Measurements from ENCODE around the gene MLN.

The MLN gene

GRCh38 chr6:33771146-33772081 is 32.4 kb downstream of the MLN start:
- peak; percentile 97 for DNase-seq (ENCODE audit: low read depth)

DNA sequence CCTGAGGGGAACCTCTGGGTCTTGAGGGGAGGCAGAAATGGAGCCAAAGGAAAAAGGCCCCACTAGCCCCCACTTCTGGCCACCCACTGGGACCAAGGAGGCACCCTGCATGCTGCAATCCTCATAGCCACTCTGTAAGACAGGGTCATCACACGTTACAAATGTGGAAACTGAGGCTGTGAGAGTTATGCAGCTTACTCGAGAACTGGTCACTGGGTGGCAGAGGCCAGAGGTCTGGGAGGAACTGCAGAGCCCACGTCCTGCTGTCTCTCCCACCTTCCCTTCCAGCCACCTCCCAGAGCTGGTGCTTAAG is 33.0 kb downstream of the MLN start:
- no peak for DNase-seq (ENCODE audit: low read depth)

DNA sequence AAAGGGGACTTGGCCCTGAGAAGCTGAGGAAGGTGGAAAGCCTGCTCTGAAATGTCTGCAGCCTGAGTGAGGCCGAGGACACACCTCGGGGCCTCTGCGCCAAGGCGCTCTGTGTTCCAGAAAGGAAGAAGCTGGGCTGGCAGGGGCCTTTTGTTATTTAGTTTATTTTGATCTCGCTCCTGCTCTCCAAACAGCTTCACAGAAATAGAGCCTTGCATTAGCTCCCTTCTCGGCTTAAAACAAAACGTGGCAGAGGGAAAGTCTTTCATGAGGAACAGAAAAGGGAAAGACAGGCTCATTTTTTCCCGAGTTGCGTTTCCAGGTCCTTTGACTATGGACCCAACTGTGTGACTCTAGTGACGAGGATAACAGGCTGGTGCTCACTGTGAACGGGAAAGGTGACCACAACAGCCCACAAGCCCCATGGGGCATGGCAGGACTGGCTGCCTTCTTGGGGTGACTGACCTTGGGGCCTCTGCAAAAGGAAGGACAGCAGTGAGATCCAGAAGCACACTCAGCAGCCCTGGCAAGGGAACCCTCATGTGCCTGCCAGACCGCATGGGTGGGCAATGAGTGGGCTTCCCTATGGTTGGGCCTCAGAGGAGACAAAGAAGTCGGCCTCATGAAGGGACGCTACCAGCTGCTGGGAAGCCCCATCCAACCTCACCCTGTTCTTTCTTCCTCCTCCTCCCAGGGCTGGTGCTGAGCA is 33.5 kb downstream of the MLN start:
- no peak for DNase-seq (ENCODE audit: low read depth)

- DNase-seq (ENCODE audit: low read depth): no peak
Observed at GRCh38 chr6:33769248-33769821, 34.5 kb downstream of the MLN start.

- DNase-seq (ENCODE audit: low read depth): no peak
Observed at GRCh38 chr6:33768644-33769120, 35.1 kb downstream of the MLN start.

- DNase-seq (ENCODE audit: low read depth): no peak
Observed at GRCh38 chr6:33766921-33767907, 36.6 kb downstream of the MLN start.

DNA sequence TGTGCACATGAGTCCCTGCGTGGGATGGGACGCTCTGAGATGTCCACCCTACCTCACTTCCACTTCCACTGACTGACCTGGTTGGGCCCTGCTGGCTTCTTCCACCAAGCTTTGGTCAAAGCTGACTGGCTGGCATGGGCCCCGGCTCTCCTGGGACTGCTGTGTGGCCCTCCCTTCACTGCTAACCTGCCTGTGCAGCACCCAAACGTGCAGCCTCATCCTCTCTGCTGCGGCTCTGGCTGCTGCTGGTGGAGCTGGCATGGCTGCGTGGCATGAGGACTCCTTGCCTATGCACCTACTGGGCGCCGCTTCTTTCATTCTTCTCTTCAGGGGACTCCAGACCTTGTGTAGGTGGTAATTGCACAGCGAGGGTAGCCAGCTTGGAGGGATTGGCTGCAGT is 38.4 kb downstream of the MLN start:
- no peak for DNase-seq (ENCODE audit: low read depth)

DNA sequence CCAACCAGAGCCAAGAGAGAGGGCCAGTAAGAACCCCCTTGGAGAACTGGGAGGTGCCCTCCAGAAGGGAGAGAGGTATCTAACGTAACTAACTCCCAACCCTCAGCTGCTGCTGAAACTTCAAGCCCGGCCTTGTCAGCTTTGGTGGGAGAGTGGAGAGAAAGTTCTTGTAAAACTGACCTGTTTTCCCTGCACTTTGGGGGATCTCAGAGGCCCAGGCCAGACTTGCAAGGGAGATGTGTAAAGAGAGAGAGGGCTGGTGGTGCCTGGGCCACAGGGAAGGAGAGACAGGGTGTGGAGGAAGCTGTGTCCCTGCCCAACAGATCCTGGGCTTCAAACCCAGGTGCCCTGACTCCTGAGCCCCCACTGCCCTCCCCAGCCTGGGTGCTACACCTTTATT is 39.8 kb downstream of the MLN start:
- no peak for DNase-seq (ENCODE audit: low read depth)

DNA sequence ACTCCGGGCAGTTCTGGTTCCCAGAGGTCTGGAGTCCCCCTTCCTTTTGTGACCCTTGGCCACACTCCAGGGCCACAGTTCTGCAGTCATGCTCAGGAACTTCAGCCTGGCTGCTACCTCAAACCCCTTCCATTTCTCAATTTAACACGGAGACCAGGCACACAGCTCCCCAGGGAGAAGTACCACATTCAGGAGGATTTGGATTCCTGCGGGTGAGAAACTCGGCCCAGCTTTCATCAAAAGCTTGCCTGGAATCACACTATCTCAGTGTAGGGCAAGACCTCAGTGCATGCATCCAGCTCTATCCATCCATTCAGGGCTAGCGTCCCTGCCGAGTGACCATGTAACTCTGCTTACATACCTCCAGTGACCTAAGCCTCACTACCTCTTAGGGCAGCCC is 40.3 kb downstream of the MLN start:
- DNase-seq (ENCODE audit: low read depth): no peak

GRCh38 chr6:33762713-33763112 is 41.1 kb downstream of the MLN start:
- DNase-seq (ENCODE audit: low read depth): no peak

DNA sequence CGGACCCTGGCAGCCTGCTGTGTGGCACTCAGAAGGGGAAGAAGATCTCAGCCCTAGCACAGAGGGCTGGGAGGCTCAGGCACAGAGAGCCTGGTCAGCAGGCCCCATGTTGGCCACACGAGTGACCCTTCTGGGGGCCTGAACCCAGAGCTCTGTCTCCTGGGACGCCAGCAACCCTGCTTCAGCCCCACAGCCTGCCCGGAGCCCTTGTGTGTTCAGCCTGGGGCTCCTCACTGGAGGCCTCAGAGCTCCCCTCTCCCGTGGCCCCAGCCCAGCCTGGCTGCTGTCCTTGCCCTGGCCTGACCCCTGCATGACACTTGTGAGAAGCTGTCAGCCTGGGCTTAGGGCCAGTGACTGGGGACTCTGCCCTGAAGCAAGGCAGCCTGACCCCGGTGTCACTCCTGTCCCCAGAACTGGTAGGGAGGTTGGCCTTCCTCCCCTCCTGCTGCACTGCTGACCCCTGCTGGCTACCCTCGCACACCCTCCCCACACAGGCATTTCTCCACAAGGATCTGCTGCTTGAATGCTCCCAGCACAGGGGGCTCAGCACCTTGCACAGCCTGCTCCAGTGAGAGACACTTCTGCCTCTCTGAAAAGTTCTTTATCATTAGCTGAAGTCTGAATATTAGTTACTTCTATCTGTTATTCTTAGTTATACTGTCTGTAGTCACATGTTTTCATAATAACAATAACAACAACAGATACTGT is 41.7 kb downstream of the MLN start:
- DNase-seq (ENCODE audit: low read depth): no peak

DNA sequence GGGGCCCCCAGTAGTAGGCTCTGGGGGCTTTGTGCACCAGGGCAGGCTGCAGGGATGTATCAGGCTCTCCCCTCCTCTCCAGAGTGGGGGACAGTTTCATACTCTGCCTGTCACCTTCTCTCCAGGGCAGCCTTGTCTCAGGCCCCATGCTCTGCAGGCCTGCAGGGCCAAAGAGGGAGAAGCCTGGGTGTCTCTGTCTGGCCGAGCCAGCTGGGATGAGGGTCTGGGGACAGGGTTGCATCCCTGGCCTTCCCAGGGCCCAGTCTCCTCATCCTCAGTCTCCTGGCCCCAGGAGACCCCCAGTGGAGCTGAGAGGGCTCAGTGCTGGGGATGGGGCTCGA is 42.3 kb downstream of the MLN start:
- DNase-seq (ENCODE audit: low read depth): no peak

GRCh38 chr6:33759887-33760629 is 43.7 kb downstream of the MLN start:
- no peak for DNase-seq (ENCODE audit: low read depth)

GRCh38 chr6:33758815-33759216 is 45.0 kb downstream of the MLN start:
- DNase-seq (ENCODE audit: low read depth): no peak

- no peak for DNase-seq (ENCODE audit: low read depth)
Observed at GRCh38 chr6:33757906-33758305, 45.9 kb downstream of the MLN start.

- no peak for DNase-seq (ENCODE audit: low read depth)
Observed at GRCh38 chr6:33757113-33757512, 46.7 kb downstream of the MLN start.

- DNase-seq (ENCODE audit: low read depth): no peak
Observed at GRCh38 chr6:33756211-33756954, 47.4 kb downstream of the MLN start.

GRCh38 chr6:33755070-33755869 is 48.5 kb downstream of the MLN start:
- DNase-seq (ENCODE audit: low read depth): no peak

DNA sequence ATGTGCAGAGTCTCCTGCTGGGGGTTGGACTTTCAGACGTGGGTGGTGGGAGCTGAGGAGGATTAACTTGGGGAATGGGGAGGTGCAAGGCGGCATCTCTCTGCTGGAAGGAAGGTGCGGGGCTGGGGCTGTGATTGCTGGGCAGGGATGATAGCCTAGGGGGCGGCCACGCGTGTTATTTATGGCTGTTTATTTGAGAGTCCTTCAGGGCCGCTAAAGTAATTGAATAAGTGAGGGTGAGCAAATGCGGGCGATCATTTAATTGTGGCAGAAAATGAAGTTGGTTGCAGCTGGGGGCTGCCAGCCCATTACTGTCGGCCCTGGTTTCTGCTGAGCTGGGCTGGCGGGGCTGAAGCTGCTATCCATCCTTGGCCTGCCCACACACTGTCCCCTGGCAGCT is 49.6 kb downstream of the MLN start:
- DNase-seq (ENCODE audit: low read depth): no peak
